ENCODE measurements around the gene CD63.
"Not testable (repeated sequence)": the region's sequence is repeated elsewhere in the genome, so short reads cannot be mapped to it uniquely, and the experiment has no call there.

CD63 gene

GRCh38 chr12:55760663-55761062, 31.9 kb upstream of the CD63 start:
- TF ChIP-seq, protein P1, sequence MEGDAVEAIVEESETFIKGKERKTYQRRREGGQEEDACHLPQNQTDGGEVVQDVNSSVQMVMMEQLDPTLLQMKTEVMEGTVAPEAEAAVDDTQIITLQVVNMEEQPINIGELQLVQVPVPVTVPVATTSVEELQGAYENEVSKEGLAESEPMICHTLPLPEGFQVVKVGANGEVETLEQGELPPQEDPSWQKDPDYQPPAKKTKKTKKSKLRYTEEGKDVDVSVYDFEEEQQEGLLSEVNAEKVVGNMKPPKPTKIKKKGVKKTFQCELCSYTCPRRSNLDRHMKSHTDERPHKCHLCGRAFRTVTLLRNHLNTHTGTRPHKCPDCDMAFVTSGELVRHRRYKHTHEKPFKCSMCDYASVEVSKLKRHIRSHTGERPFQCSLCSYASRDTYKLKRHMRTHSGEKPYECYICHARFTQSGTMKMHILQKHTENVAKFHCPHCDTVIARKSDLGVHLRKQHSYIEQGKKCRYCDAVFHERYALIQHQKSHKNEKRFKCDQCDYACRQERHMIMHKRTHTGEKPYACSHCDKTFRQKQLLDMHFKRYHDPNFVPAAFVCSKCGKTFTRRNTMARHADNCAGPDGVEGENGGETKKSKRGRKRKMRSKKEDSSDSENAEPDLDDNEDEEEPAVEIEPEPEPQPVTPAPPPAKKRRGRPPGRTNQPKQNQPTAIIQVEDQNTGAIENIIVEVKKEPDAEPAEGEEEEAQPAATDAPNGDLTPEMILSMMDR (IDR thresholded peaks at IDR 0.05; ENCODE audit: insufficient read depth, low read depth, low read length, missing control alignments): no peak
- DNase-seq (ENCODE audit: low read depth): no peak
- H3K4me3 ChIP-seq (ENCODE audit: low read length): no peak overlapping the region

DNA sequence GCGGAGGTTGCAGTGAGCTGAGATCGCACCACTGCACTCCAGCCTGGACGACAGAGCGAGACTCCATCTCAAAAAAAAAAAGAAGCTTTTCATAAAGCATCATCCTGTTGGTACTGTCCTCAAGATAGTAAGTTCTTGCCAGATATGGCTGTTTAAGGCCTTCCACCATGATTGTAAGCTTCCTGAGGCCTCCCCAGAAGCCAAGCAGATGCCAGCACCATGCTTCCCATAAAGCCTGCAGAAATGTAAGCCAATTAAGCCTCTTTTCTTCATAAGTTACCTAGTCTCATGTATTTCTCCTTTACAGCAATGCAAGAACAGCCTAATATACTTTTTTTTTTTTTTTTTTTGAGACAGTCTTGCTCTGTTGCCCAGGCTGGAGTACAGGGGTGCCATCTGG, 29.8 kb upstream of the CD63 start:
- H3K4me3 ChIP-seq (ENCODE audit: low read length); DNase-seq (ENCODE audit: low read depth): not testable (repeated sequence)

GRCh38 chr12:55757701-55758100, 28.9 kb upstream of the CD63 start:
- no peak overlapping the region for H3K4me3 ChIP-seq (ENCODE audit: low read length)
- no peak for DNase-seq (ENCODE audit: low read depth)
- TF ChIP-seq, protein P1 (IDR thresholded peaks at IDR 0.05; ENCODE audit: insufficient read depth, low read depth, low read length, missing control alignments): no peak

DNA sequence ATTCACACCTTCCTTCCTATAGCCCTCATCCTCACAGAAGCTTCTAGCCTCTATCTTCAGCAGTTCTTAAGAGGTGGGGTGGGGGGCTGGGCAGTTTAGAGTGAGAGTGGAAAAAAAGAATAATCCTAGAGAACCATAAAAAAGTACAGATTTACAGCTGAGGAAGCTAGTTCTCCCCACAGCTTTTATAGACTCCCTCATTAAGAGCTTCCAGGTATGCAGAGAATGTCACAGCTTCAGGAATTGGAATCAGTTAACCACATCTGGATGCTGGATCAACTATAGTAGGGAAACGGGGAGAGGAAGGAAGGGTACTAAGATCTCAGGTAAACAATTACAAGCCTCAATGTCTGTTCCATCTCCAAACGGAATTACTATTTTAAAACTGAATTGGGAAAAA, 26.4 kb upstream of the CD63 start:
- DNase-seq (ENCODE audit: low read depth): no peak
- TF ChIP-seq, protein P1 (IDR thresholded peaks at IDR 0.05; ENCODE audit: insufficient read depth, low read depth, low read length, missing control alignments): no peak
- H3K4me3 ChIP-seq (ENCODE audit: low read length): no peak overlapping the region

- DNase-seq (ENCODE audit: low read depth): no peak
- H3K4me3 ChIP-seq (ENCODE audit: low read length): no peak overlapping the region
- TF ChIP-seq, protein P1 (IDR thresholded peaks at IDR 0.05; ENCODE audit: insufficient read depth, low read depth, low read length, missing control alignments): no peak
These were observed 19.6 kb upstream of the CD63 start for GRCh38 chr12:55748230-55748993.

DNA sequence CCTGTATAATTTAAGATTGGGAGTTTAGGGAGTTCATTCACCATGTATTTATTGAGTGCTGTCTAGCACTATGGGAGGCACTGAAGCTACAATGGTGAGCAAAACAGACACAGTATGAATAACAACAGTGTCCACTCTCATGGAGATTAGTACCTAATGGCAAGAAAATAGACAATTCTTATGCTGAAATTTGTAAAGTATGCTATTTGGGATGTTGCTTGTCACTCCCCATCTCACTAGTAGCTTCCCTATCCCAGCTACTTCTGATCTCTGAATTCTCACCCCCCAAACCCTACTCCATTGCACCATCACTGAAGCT, 18.1 kb upstream of the CD63 start:
- TF ChIP-seq, protein P1 (IDR thresholded peaks at IDR 0.05; ENCODE audit: insufficient read depth, low read depth, low read length, missing control alignments): no peak
- no peak for DNase-seq (ENCODE audit: low read depth)
- no peak overlapping the region for H3K4me3 ChIP-seq (ENCODE audit: low read length)

- no peak for DNase-seq (ENCODE audit: low read depth)
- H3K4me3 ChIP-seq (ENCODE audit: low read length): no peak overlapping the region
- TF ChIP-seq, protein P1 (IDR thresholded peaks at IDR 0.05; ENCODE audit: insufficient read depth, low read depth, low read length, missing control alignments): no peak
These were observed 17.5 kb upstream of the CD63 start for GRCh38 chr12:55746174-55746912.

Data from epithelial cell of esophagus (primary cell).